GM21619 (cell line): Measurements from ENCODE around the gene PHAF1.

Source experiments
- ATAC-seq: cut with Tn5 transposase; IDR thresholded peaks from one replicate; pipeline ENCODE4 v1.9.1; 2021; ENCODE audit not compliant: unreplicated experiment

PHAF1 gene

GRCh38 chr16:67109407-67110135 is at the start of gene PHAF1:
Gene PHAF1 (plus strand): TSS chr16:67109941. CDS start chr16:67110176, 235 bp downstream.
- peak; percentile 78 for ATAC-seq

DNA sequence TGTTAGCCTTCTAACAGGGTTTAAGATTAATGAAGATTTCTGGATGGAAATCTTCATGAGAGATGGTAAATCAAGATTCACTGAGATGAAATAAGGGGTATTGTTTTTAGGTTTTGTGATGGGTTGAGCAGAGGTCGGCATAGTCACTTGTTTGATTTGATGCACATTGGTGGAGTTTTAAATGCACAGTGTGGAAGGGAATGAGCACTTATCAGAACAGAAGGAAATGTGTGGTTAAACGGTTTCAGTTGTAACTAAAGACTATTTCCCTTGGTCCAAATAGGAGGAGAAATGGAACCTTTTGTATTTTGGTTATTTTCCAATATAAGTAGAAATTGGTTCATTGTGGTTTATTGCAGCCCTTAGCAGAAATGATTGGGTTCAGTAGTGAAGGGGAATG is 46.7 kb upstream of the PHAF1 start:
- no peak for ATAC-seq

GRCh38 chr16:67068212-67068753 is 41.5 kb upstream of the PHAF1 start:
- ATAC-seq: no peak

- no peak for ATAC-seq
These were observed 38.2 kb upstream of the PHAF1 start for GRCh38 chr16:67071476-67072048.

DNA sequence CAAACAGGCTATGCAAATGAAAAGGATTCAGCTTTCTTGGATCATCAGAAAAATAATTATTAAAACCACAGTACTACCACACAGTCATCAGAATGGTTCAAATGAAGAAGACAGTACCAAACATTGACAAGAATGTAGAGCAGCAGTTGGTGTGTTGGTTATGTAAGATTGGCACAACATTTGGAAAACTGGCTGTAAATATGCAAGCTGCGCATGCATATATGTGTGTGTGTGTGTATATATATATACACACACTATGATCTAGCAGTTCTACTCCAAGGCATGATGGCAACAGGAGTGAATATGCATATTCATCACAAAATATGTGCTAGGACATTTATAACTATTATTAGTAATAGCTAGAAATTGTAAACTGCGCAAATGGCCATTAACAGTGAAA is 34.4 kb upstream of the PHAF1 start:
- ATAC-seq: no peak

- no peak for ATAC-seq
These were observed 31.9 kb upstream of the PHAF1 start for GRCh38 chr16:67077871-67078270.

DNA sequence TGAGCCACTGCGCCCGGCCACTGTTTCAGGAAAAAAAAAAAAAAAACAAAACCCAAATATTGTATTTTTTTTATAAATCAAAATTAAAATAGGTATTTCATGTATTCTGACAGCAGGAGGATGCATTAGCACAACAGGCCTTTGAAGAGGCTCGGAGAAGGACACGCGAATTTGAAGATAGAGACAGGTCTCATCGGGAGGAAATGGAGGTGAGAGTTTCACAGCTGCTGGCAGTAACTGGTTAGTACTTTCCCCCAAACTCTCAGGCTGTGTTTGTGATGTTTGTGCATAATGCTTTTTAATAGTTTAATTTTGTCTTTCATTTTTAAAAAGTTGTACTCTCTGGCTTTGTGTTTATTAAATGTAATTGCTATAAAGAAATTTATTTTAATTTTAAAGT is 27.6 kb upstream of the PHAF1 start:
- no peak for ATAC-seq

DNA sequence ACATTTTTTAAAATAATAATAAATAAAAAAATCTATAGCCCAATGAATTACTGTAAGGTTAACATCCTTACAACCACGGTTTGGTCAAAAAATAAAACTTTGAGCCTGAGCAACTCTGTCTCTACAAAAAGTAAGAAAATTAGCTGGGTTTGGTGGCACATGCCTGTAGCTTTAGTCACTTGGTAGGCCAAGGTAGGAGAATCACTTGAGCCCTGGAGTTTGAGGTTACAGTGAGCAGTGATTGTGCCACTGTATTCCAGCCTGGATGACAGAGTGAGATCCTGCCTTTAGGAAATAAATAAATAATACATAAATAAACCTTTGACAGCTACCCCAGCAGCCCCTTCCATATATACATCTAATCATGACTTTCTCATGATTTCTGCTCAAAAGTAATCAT is 26.9 kb upstream of the PHAF1 start:
- ATAC-seq: no peak

DNA sequence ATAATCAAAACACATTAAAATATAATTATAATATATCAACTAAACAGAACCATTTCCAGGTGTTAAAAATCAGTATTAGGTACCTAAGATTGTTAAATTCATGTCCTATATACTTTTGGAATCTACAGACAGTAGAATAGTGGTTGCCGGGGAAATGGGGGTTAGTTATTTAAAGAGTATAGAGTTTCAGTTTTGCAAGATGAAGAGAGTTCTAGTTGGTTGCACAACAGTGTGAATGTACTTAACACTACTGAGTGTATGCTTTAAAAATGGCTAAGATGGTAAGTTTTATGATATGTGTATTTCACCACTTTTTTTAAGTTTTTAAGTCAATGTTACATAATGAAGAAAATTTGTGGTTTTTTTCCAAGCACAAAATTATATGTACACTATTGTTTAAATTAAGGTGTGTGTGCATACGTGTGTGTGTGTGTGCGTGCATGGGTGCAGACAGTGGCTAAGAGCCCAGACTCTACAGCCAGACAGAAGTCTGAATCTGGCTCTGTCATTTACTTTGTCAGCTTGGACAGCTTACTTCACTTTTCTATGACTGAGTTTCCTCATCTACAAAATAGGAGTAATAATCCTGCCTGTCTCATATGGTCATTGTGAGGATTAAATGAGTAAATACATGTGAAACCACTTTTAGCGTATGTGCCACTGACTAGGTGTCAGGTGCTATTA is 25.3 kb upstream of the PHAF1 start:
- ATAC-seq: peak; percentile 79

DNA sequence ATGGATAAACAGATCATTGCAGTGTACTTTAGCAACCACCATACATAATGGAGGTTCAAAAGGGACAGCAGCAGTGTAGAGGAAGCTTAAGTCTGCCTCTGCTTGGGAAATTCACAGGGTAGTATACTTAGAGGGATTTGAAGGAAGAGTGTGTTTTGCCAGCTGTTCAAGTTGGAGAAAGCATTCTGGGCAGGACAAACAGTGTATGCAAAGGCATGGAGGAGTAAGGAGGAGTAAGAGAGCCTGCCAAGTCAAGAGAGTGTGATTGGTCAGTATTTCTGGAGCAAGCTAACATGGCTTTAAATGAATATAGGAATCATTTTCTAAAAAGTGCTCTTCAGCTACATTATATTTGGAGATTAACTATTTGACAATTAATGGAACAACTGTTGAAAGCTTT is 22.9 kb upstream of the PHAF1 start:
- no peak for ATAC-seq

DNA sequence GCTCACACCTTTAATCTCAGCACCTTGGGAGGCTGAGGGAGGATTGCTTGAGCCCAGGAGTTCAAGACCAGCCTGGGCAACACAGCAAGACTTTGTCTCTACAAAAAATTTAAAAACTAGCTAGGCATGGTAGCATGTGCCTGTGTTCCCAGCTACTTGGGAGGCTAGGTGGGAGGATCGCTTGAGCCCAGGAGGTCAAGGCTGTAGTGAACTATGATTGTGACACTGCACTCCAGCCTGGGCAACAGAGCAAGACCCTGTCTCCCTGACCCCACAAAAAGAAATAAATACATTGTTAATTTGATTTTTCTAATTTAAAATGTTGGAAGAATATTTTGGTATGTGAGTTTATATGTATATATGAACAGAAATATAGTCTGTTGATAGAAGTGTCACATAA is 22.4 kb upstream of the PHAF1 start:
- no peak for ATAC-seq

DNA sequence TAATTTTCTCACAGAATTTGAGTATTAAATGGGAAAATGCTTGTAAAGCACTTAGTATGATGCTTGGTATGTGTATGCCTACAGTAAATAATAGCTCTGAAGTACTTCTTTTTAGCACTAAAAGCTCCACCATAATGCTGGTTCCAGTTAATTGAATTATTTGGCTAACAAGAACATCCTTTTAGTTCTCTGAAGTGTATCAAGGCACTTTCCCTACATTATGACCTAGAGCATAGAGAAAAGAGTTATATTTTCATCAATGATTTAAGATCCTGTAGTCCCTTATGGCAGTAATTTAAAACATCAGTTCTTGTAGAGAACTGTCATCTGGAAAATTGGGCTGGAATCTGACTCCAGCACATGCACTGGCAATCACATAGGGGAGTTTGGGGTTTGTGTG is 21.9 kb upstream of the PHAF1 start:
- ATAC-seq: no peak

GRCh38 chr16:67088551-67088950 is 21.2 kb upstream of the PHAF1 start:
- no peak for ATAC-seq

DNA sequence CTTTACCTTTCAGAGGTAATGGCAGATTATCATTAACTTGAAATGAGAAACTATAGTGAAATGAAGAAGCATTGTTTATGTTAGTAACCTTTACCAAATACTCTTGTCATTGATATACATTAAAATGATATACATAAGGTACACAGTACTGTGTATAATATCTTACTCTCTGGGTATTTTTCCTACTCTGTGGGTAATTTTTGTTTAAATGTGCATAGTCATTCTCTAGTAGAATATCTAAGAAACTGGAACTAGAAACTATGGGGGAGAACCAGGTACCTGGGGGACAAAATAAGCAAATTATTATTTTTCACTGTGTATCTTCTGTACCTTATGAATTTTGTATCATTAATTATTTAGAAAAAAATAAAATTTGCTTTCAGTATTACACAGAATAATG is 20.6 kb upstream of the PHAF1 start:
- no peak for ATAC-seq

DNA sequence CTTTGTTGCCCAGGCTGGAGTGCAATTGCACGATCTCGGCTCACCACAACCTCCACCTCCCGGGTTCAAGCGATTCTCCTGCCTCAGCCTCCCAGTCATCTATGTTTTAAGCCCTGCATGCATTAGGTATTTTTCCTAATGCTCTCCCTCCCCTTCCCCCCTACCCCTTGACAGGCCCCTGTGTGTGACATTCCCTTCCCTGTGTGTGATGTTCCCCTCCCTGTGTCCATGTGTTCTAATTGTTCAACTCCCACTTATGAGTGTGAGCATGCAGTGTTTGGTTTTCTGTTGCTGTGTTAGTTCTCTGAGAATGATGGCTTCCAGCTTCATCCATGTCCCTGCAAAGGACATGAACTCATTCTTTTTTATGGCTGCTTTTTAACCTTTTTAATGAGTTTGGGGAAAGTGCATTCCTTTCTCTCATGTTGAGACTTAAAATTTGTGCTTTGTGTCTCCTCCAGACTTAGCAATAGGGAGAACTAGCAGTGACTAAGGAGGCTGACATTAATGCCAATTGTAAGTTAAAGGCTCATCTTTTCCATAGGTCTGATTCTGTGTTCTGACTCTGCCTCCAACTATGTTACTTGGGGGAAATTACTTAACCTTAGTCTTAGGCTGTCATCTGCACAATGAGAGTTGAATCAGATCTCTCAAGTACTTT is 17.7 kb upstream of the PHAF1 start:
- no peak for ATAC-seq

DNA sequence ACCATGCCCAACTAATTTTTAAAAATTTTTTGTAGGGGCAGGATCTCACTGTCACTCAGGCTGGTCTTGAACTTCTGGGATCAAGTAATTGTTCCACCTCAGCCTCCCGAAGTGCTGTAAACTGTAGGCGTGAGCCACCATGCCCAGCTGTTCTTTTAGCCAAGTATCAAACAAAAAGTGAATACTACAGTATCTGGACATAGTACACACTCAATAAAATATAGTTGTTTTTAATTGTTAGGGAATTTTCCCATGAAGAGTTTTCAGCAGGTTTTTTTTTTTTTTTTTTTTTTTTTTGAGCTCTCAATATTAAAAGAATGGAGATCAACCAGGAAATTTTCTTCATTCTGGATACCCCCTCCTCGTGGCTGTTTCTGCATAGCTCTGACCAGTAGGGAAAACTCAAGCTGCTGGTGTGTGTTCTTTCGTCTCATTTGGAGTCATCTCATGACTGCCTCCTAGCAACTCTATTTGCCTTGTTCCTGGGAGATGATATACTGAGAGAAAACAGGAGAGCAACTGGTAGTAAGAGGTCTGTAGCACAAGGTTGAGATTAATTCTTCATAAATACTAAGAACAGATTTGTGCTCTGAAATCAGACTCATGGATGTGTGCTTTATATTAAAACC is 16.5 kb upstream of the PHAF1 start:
- no peak for ATAC-seq

GRCh38 chr16:67098599-67098998 is 11.1 kb upstream of the PHAF1 start:
- ATAC-seq: no peak

DNA sequence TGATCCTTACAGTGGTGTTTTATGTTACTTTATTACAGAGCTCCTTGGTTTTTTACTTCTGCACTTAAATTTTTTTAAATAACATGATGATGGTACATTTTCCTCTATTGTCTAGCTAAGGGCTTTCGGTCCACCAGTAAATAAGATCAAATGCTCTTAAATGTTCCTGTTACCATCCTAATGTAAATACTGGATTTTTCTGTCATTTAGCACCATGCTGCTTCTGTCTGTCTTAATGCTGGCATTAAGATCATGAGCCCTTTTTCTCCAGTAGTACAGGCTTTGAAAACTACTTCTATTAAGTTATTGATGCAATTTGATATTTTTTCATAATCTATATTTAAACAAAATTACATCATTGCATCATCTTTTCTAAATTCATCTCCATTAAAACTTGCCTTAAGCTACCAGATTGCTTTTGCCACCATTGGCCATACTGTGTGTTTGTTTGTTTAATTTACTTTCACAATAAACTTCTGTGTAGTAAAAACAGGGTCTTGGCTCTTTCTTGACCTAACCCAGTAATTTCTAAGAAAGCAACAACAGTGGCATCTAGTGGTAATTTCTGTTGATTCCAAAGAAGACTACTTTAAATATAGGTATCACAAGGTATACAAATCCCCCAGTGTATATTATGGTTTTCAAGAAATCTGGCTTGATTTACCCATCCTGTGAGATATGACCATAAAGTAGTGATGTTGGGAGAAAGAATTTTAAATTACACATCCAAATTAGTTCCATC is 9.0 kb upstream of the PHAF1 start:
- no peak for ATAC-seq

- ATAC-seq: no peak
These were observed 8.2 kb upstream of the PHAF1 start for GRCh38 chr16:67101311-67102082.

GRCh38 chr16:67104061-67104460 is 5.7 kb upstream of the PHAF1 start:
- no peak for ATAC-seq
